GM13977 (cell line): Measurements from ENCODE around the gene DNASE1L1.
A peak's percentile ranks its signal among the peaks of the same experiment; 100 is the strongest.

ENCODE experiments used
- DNase-seq: peaks from one replicate; pipeline ENCODE4 v3.0.0; 2012; ENCODE audit warnings: low spot score
- CTCF ChIP-seq: IDR thresholded peaks from 2 replicates; pipeline ENCODE4 v1.5.1; 2012; ENCODE audit warnings: mild to moderate bottlenecking, control low read depth; ENCODE audit not compliant: insufficient read depth; ENCODE audit errors: extremely low read depth, missing control alignments
- in situ Hi-C: fragments of 300-500 bp; cut with MboI; formaldehyde crosslinking; loops from one replicate; pipeline ENCODE4 v1.12.0; 2022; ENCODE audit warnings: low sequenced_read_pairs, low pct_unique_long_range_greater_than_20kb, mixed read lengths, inconsistent platforms; ENCODE audit not compliant: unreplicated experiment

Gene DNASE1L1

GRCh38 chrX:154420402-154420756 is 11.3 kb upstream of the DNASE1L1 start:
- no peak for DNase-seq
- in situ Hi-C loops, result no loop called here
- no peak for TF ChIP-seq CTCF

GRCh38 chrX:154419688-154420401 is 10.8 kb upstream of the DNASE1L1 start:
- DNase-seq, result no peak
- in situ Hi-C loops, result no loop called here
- no peak for TF ChIP-seq CTCF

GRCh38 chrX:154419189-154419588 is 10.1 kb upstream of the DNASE1L1 start:
- in situ Hi-C loops, result no loop called here
- no peak for DNase-seq
- no peak for TF ChIP-seq CTCF

- TF ChIP-seq CTCF, result no peak
- DNase-seq, result no peak
- in situ Hi-C loops, result no loop called here
Measured at GRCh38 chrX:154417157-154417556, 8.1 kb upstream of the DNASE1L1 start.

DNA sequence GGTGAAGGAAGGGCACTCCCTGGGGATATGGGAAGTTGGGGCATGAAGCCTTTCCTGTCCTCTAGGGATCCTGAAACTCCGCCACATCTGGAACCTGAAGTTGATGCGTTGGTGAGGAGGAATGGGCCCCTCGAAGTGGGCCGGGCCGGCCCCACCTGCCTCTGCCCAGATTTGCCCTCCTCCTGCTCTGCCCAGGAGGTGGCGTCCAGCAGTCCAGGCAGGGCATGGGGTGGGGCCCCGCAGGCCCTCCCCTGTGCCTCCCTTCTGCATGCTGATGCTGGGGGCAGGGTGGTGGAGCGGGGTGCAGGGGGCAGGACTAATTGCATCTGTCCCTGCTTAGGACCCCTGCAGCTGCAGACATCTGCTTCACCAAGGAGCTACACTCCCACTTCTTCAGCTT is 4.1 kb upstream of the DNASE1L1 start:
- no peak for TF ChIP-seq CTCF
- DNase-seq, result no peak
- in situ Hi-C loops, result no loop called here

DNA sequence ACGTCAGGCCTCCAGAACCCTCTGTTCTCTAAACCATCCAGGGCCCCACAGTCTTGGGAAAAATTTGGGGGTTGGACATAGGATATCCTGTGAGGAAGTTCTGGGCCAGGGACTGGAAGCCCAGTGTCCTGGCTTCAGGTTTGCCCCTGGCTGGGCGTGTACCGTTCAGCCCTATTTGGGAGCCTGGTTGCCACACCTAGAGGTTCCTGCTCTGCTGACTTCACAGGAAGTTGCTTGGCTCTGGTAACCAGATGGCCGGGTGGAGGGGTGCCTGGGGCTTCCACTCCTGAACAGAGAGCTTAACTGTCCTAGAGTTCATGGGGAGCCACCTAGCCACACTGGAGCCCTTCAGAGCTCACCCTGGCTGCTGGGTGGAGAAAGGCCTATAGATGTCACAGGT is 3.4 kb upstream of the DNASE1L1 start:
- in situ Hi-C loops, result no loop called here
- DNase-seq, result no peak
- no peak for TF ChIP-seq CTCF

GRCh38 chrX:154411981-154412340 is 2.9 kb upstream of the DNASE1L1 start:
- in situ Hi-C loops, result no loop called here
- peak; percentile 79 for DNase-seq

More at GRCh38 chrX:154411981-154412340, 2.9 kb upstream of the DNASE1L1 start:
- TF ChIP-seq CTCF, result no peak
